Cardiac fibroblast (primary cell): ENCODE measurements around the gene NSMF.

Source experiments
- DNase-seq, 2 donors: peaks; one replicate each; pipeline versions ENCODE4 v3.0.0 to v3.0.0-alpha.2; 2010; ENCODE audit warnings: low read depth in 2 of 2
- H3K4me3 ChIP-seq, 2 donors: replicated peaks in 1 of 2; 1 replicate in 1 of 2; 2 replicates in 1 of 2; pipeline ENCODE4 v1.5.1; 2011; ENCODE audit warnings: low read depth in 2 of 2, low read length in 2 of 2, mild to moderate bottlenecking in 2 of 2, moderate library complexity in 1 of 2
- TF ChIP-seq, protein P1 (sequence below): IDR thresholded peaks from one replicate; pipeline ENCODE4 v1.5.1; 2011; ENCODE audit warnings: low read depth, mild to moderate bottlenecking, low read length, inconsistent platforms

NSMF gene

GRCh38 chr9:137464291-137464999 lies 5.3 kb upstream of the NSMF start:
- no peak overlapping the region for H3K4me3 ChIP-seq
- DNase-seq, result no peak
- TF ChIP-seq, protein P1, sequence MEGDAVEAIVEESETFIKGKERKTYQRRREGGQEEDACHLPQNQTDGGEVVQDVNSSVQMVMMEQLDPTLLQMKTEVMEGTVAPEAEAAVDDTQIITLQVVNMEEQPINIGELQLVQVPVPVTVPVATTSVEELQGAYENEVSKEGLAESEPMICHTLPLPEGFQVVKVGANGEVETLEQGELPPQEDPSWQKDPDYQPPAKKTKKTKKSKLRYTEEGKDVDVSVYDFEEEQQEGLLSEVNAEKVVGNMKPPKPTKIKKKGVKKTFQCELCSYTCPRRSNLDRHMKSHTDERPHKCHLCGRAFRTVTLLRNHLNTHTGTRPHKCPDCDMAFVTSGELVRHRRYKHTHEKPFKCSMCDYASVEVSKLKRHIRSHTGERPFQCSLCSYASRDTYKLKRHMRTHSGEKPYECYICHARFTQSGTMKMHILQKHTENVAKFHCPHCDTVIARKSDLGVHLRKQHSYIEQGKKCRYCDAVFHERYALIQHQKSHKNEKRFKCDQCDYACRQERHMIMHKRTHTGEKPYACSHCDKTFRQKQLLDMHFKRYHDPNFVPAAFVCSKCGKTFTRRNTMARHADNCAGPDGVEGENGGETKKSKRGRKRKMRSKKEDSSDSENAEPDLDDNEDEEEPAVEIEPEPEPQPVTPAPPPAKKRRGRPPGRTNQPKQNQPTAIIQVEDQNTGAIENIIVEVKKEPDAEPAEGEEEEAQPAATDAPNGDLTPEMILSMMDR, result no peak

DNA sequence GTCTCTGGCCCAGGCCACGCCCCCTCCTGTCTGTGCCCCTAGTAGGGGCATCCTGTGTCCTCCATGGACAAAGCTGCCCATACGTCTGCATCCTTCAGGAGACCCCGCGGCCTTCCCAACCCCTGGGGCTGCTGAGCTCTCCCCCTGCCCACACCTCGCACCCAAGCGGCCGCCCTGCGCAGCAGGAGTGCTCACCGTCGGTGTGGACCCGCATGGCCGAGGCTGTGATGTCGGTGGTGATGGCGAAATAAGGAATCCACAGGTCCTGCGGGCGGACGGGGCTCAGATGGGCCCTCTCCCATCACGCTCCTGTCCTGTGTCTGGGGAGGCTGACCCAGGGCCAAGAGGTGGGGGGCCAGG lies 4.8 kb upstream of the NSMF start:
- no peak overlapping the region for H3K4me3 ChIP-seq
- TF ChIP-seq, protein P1, result no peak
- DNase-seq, result no peak

DNA sequence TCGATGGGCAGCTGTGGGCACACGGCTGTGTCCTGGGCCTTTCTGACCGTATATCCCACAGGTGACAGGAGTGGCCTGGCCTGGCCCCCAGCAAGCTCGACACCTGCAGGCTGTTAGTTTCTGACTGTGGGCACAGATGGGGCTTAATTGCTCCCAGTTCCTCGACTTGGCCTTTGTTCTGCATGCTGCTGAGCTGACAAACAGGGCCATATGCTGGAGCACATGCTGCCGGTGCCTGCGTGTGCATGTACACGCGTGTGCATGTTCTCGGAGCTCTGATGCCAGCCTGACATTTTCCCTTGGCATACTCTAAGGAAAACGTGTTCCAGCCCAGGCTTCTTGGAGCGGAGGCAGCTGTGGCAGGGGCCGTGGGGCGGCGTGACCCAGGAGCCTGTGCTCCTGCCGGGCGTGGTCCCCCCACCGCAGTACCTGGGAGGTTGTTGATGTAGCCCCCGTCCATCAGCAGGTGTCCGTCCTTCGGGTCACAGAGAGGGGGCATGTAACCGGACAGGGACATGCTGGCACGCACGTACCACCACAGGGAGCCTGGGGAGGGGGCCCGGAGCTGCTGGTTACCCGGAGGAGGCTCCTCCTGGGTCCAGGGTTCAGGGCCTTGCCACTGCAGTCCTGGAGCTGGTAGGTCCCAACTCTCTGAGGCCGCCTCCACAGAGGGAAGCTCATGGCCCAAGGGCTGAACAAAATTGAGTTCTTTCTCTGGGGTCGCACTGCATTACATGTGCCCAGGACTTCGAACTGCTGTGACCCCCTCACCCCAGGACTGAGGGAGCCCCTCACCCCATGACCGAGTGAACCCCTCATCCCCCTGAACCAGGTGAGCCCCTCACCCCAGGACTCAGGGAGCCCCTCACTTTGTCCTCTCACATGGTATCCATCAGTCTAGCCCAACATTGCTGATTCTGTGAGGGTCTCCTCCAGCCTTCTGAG lies 4.1 kb upstream of the NSMF start:
- TF ChIP-seq, protein P1, result no peak

DNA sequence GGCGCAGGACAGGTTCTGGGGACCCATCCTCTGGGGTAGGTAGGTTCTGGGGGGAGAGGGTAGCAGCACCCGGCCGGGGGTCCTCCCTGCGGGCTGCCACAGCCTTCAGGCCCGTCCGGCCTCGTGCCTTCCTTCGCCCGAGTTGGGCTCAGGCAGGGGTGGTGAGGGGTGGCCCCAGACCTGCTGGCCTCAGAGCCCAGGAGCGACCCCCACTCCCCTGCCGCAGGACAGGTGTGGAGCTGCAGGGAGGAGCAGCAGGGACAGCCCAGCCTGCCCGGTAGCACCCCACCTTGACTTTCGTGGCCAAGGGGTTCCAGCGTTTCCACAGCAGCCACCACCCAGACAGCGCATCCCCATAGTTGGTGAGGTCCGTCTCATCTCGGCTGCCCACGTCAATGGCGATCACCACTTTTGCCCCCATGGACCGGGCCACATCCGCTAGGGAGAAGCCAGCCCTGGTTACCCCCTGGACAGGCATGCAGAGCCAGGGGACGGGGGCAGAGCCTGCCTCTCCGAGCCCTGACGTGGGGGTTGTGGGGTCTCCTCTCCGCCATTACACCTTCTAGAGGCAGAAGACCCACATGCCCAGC lies 3.4 kb upstream of the NSMF start:
- TF ChIP-seq, protein P1, result no peak
- no peak overlapping the region for H3K4me3 ChIP-seq
- no peak for DNase-seq

More for the DNA sequence above, 4.1 kb upstream of the NSMF start:
- no peak for DNase-seq
- H3K4me3 ChIP-seq, result no peak overlapping the region

- no peak overlapping the region for H3K4me3 ChIP-seq
- peak; percentile 58 to 68 for DNase-seq
Observed at GRCh38 chr9:137461663-137462395, 2.7 kb upstream of the NSMF start.

GRCh38 chr9:137461316-137461662 lies 2.2 kb upstream of the NSMF start:
- no peak overlapping the region for H3K4me3 ChIP-seq
- TF ChIP-seq, protein P1, result no peak
- no peak for DNase-seq

More at GRCh38 chr9:137461663-137462395, 2.7 kb upstream of the NSMF start:
- TF ChIP-seq, protein P1, result peak; percentile 4
